Hematopoietic multipotent progenitor cell treated with erythropoietin and hydrocortisone succinate and interleukin-3 and kit ligand, for 8 days (in vitro differentiated cells): ENCODE data around the gene CDK5RAP3.

Experiments used
- DNase-seq: peaks from one replicate; pipeline ENCODE4 v3.0.0-alpha.2; 2015

Gene CDK5RAP3

DNA sequence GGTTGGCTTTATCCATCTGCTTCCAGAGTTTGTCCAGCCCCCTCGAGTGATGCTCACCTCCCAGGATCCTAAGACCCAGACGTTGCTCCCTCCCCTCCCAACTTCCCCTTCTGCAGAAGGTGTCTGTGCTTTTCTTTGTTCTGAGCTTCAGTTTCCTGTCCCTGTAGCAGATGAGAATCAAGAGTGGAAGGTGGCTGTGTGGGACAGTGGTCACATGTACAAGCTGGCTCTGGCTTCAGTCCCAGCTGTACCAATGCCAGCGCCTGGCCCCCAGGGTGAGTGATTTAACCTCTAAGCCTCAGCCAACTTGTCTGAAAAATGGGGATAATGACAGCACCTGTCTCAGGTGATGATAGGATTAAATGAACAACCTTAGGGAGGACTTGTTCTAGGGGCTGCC, 21.0 kb upstream of the CDK5RAP3 start:
- no peak for DNase-seq

DNA sequence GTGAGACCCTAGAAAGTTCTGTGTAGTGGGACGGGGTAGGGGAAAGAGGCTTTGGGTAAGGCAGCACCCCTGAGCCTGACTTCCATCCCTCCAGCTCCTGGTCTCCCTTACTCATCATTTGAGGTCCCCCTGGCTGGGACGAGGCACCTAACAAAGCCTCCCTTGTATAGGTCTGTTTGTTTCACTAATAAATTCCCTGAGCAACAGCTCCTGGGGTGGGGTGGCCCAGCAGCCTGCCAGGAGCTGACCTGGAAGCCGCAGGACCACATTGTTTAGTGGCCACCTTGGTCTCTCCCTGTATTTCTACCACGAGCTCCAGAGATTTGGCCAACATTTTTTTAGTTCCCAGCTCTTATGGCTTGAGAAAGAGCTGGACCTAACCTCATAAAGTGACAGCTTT, 20.5 kb upstream of the CDK5RAP3 start:
- no peak for DNase-seq

DNA sequence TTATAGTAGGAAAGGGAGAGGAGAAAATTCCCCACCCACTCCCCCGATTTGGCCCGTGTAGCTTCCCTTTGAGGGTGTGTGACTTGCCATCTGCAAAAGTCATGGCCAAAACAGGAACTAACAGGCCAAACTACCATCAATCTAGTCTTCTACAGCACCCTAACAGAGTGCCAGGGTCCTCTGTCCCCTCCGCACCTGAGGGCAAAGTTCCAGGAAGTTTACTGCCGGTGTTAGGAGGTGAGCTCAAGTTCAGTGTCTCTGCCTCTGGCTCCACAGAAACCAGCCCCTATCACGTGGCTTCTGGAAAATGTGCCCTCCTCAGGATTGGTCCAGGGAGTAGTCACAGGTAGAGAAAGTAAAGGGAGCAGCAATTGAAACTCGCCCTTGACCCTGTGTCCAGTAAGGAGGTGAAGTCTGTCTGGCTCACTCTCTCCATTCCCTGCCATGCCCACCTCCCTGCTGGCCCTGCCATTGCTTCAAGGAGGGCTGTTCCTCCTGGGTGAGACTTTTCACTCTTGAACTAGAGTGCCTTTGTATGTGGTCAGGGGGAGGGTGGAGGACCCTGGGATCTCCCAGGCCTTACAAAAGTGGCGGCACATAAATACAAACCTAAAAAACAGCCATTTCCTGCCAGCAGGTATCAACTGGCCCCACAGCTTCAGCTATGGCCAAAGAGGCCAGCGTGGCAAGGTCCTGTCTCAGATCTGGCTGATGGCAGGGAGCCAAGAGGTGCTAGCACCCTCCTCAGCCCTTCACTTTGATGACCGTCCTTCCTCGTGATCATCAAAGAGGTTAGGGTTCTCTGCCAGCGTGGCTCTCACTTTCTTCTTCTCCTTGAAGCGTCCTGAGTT, 18.5 kb upstream of the CDK5RAP3 start:
- DNase-seq: no peak

DNA sequence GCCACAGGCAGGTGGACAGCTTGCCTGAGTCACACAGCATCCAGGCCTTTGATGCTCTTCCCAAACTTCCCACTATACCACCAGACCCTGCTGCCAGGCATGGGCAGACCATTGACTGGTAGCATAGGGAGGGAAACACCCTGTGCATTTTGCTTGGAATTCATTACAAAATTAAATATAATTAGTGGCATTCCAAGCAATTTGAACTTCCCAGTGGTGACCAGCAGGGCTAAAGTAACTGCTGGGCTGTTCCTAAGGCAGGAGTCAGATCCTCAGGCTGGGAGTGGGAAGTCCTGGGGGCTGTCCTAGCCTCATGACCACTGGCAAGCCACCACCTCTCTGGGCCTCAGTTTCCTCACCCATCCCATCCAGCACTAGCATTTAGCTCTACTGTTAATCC, 17.0 kb upstream of the CDK5RAP3 start:
- no peak for DNase-seq

DNA sequence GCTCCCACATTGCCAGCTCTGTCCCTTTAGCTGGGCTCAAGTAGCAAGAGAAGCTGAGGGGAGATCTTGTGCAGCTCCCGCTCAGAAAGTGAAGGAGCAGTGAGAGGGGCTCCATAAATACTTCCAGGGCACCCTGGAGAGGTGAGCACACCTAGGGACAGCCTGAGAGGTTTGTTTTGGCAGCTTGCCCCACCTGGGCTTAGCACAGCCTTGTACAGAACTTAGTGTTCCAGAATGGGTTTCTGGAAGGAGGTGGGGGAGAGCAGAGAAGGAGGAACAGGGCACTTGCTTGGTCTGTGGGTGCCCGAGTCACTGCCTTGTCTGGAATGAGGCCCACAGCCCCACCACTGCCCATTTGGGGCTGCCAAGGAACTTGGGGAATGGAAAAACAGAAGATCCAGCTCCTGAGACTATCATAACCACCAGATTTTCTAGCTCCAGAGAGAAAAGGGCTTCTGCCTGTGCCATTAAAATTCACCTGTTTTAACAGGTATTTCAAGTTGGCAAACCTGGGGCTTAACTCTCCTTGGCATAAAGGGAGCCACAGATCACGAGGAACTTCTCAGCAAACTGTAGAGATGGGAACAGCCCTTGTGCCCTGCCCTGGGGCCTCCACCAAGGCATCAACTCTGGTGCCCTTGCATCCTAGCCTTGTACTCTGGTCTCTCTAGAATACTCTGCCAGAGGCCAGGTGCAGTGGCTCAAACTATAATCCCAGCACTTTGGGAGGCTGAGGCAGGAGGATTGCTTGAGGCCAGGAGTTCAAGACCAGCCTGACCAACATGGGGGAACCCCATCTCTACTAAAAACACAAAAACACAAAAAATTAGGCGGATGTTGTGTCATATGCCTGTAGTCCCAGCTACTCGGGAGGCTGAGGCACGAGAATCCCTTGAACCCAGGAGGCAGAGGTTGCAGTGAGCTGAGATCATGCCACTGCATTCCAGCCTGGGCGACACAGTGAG, 15.1 kb upstream of the CDK5RAP3 start:
- DNase-seq: no peak

DNA sequence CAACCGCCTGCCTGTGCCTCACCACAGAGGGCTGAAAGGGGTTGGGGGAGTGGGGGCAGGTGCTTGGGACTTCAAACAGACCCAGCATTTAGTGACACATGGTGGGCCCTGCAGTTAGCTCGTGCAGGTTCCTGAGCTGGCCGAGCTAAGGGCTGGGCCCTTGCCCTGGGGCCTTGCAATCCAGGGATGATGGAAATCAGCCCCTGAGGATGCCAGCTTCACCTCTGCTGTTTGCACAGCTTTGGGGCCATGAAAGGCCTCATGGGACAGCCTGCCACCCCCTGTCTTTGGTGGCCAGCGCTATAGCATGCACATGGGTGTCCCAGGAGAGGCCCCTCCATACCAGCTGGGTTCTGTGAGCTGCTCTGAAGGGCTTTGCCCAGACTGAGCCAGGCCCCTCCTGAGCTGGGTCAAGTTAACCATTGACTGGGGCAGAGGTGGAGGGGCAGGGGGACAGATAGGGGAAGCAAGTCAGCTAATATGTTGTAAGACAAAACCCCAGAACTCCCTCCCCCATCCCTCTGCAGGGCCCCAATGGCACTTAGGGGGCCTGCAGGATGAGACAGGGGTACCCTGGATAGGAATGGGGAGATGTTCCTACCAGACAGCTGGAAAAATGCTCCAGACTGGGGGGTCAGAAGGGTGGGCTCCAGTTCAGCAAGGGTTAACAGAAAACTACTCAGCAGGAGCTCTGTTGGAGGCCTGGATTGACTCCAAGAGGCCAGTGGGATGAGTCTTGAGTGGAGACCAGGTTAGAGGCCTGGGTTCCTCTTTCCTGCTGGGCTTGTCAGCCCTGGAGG, 13.9 kb upstream of the CDK5RAP3 start:
- DNase-seq: no peak

DNA sequence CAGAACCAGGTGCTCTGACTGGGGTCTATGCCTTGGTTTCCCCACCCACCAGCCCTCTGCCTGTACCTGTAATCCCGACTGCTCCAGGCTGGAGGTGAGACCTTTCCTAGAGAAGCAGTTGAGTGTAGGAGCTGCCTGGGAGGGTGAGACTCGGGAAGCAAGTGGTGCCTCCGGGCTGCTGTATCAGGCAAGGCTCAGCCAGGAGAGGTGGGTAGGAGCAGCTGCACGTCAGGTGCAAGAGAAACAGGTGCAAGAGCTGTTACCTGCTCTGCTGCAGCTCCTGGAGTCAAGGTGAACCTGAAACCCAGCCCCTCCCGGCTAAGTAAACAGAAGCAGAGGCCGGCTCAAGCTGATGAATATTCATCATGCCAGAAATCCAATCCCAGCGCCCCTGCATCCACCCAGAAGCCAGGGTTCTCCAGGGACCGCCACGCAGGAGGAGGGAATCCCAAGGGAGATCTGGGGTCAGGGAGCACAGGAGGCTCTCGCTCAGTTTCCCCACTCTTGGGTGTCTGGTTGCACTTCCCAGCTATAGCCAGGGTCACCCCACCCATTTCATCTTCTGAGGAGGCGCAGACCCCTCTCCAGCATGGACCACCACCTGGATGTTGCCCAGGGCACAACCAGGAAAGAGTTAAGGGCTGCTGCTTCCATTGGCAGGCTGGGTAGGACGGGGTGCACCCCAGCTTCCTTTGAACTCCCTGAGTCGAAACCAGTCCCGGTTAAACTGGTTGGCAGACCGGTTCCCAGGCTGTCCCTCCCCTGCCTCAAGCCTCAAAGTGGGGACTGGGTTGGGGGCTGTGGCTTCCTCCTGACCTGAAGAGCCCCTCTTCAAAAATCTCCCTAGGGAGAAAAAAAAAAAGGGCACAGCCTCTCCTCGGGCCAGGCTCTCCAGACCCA, 13.1 kb upstream of the CDK5RAP3 start, which contains the start of gene PRR15L:
Gene PRR15L (minus strand): TSS at position 293 of the 900 bp plus-strand sequence. CDS start 4,649 bp downstream, outside the sequence.
- no peak for DNase-seq

DNA sequence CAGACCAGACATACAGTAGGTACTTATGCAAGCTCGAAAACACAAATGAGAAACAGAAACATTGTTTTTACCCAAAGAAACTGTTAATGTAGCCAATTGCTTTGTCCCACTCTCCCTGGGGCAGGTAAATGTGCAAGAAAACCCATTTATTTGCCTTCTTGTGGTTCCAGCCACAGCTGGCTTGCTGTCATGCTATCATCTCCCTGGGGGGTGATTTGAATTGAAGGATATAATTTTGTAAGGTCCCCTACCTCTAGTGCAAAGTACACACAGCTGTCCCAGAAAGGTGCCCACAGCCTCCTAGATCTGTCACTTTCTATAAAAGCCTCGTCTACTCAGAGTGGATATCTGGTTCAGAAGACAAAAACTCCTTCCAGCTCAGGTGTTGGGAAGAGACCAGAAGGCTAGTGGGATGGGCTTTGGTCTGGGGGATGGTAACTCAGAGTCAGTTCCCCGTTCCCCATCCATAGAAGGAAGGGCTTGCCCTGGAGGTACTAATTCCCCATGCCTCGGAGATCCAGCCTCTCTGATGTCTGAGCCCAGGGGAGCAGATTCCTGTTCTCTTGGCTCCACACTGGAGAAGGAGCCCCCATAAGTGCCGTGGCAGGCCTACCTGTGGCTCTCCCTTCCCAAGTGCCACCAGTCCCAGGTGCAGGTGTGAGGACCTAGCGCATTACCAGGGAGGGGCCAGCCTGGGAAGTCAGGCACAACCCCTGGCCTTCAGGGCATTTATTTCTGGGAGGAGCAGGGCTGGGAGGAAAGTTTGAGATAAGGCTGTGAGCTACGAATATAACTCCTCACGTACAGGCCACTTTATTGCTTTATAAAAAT, 10.9 kb upstream of the CDK5RAP3 start:
- no peak for DNase-seq

DNA sequence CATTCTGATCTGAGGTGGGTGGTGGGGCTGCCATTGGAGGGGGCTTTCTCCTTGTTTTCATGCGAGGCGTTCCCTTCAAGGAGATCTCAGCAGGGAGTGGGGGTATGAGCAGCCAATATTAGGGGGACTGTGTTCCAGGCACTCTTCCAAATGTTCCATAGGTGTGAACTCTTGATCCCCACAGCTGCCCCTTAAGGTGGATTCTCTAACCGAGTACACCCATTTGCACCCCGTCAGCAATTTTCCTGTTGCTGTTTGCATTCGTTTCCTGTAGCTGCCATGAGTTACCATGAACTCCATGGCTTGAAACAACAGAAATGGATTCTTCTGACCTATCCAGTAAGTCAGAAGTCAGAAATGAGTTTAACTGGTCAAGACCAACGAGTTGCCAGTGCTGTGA, 9.5 kb upstream of the CDK5RAP3 start:
- no peak for DNase-seq

DNA sequence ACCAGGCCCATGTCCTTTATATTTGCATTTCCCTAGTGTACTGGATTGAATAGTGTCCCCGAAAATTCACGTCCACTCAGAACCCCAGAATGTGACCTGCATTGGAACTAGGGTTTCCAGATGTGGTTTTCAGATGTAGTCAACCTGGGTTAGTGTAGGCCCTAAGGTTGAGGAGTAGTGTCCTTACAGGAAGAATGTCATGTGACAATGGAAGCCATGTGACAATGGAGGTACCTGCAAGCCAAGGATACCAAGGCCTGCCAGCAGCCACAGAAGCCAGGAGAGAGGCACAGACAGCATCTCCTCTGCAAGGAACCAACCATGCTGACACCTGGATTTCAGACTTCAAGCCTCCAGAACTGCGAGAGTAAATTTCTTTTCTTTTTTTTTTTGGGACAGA, 8.0 kb upstream of the CDK5RAP3 start:
- DNase-seq: no peak

DNA sequence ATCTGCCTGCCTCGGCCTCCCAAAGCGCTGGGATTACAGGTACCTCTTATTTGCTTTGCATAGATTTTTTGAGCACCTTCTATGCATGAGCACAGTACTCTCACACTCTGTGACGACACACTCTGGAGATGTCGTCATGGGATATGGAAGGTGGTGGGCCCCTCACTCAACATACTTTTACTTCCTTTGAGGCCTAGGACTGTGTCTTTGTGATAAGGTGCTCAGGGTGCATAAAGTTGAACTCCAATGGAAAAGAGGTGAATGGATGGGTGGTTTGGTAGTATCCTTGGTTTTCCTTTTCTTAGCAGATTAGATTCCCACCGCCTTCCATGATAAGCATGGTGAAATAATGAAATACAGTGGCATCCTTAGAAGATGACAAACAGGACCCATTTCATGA, 6.1 kb upstream of the CDK5RAP3 start:
- no peak for DNase-seq

DNA sequence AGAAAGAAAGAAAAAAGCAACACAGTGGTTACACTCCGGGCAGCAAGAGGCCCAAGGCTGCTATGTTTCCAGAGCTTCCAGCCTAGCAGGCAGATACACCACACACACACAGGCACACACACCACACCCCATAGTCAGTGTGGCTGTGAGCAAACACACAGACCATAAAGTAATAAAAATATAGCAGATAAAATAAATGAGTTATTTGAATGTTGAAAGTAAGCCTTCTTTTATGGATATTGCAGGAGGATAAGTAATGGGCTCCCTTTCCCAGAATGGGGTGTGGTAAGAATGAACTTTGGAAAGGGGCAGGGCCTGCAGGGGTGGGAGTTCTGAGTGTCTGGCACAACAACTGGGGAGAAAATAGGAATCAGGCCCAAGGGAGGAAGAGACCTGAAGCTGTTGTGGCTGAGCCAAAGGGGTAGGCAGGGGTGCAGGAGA, 4.8 kb upstream of the CDK5RAP3 start:
- no peak for DNase-seq

DNA sequence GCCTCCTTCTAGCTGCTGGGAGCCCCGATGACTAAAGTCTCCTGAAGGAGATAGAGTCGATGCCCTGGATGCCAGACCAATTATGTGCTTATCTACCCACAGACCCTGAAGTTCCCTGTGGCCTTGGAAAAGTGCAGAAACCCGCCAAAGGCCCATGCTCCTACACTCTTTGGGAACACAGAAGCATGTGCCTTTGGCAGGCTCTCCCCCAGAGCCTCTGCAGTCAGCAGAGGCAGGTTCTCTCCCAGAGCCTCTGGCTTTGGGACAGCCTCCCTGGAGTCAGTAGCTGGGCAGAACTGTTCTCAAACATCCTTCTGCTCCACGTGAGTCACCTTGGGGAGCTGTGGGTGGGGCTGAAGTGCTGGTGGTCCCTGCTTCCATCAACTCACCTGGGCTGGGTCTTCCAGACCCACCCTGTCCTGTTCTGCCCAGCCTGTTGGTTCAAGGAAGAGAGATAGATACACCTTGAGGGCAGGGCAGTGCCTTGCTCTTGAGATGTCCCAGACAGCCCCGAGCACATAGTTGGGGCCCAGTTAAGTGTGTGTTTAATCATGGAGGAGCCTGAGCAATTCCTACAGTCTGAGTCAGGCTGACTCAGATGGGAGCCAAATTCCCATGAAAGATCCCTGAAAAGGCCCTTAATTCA, 3.2 kb upstream of the CDK5RAP3 start:
- DNase-seq: no peak

DNA sequence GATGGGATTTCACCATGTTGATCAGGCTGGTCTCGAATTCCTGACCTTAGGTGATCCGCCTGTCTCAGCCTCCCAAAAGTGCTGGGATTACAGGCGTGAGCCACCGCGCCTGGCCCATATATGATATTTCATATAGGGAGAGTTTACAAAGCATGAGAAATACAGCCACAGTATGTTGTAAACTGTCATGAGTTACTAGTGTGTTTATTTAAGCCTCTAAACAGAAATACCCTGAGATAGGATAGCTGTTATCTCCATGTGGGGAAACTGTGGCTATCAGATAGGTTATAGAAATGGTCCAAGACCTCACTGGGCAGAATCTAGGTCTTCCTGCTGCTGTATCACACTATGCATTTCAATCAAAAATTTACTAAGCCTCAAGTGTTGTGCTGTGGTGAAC, 2.1 kb upstream of the CDK5RAP3 start:
- DNase-seq: no peak

DNA sequence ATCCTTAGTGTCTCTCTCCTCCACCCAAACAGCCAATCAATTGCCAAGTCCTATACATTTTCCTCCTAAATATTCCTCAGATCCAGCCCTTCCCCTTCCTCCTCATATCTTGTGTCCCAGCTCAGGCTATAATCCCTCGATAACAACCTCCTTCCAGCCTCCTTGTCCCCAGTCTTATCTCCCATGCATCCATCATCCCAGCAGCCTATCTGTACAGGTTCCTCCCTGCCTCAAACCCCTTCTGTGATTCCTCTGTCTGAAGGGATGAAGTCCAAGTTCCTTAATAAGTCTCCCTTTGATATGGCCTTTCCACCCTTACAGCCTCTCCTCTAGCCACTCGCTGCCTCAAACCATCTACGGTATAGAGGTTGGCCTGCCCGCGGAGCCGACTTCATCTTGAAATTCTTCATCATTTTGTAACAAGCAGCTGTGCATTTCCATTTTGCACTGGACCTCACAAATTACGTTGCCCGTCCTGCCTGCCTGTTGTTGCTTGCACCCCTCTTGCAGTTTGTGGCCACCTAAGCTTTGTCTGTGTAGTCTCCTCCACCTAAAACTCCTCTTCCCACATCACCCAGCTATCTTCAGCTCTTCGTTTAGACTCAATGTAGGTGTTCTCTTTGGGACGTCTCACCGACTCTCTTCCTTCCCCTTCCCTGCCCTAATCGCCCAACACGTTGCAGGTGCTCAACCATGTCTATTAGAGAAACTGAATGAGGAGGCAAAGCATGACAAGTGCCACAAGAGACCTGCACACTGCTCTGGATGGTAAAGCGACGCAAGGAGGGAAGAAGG, 786 bp upstream of the CDK5RAP3 start:
- no peak for DNase-seq

DNA sequence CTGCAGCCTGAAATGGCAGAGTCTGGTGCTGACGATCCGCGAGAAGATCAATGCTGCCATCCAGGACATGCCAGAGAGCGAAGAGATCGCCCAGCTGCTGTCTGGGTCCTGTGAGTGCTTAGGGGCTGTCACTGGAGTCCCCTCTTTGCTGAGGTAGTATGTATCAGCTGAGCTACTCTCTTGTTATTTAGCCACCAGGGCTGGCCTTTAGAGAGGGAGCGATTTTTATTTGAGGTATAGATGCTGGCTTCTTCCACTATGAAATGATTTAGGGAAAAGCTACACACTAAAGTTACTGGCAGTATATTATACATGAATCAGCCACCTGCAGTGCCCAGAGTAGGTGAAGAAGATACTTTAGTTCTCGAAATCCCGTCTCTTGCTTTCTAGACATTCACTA, 2.6 kb downstream of the CDK5RAP3 start:
- DNase-seq: no peak

DNA sequence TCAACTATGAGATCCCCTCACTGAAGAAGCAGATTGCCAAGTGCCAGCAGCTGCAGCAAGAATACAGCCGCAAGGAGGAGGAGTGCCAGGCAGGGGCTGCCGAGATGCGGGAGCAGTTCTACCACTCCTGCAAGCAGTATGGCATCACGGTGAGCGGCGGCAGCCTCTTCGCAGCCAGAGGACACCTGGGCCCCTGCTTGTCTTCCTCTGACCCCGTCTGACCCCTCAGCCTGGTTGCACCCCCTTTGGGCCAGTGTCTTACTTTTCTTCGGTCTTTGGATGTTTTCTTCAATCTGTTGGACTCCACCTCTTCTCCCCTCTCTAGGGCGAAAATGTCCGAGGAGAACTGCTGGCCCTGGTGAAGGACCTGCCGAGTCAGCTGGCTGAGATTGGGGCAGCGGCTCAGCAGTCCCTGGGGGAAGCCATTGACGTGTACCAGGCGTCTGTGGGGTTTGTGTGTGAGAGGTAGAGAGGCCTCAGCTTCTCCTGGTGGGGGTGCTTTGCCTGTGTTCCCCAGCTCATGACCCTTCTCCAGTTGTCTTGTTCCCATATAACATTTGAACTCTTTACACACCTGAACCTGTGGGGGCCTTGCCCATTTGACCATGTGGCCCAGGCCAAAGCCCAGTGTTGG, 4.4 kb downstream of the CDK5RAP3 start:
- no peak for DNase-seq

DNA sequence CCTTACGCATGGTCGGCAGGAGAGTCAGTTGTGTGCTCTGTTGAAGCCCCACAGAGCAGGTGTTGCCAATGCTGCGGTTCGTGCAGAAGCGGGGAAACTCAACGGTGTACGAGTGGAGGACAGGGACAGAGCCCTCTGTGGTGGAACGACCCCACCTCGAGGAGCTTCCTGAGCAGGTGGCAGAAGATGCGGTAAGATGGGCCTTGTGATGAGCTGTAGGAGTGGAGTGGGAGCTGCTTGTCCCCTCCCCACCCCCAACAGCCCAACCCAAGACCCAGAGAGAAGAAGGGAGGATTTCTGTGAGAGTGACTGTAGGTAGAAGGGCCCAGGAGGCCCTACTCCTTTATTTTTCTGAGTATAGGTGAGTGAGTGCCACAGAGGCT, 4.9 kb downstream of the CDK5RAP3 start:
- DNase-seq: no peak

DNA sequence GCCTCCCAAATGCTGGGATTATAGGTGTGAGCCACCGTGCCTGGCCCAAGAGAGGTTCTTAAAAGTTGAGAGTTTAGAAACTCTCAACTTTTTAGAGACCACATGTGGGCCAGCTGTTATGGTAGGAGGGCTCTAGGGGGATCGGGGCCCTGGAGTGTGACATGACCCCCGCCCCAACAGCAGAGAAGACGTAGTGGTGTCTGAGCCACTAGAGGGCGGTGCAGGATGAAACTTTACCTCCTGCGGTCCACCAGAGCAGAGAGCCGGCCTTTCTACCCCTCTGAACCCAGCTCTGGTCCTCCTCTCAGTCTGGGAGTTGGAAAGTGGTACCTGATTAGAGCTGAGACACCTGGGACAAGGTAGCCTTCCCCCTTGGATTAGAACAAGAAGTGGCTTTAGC, 7.4 kb downstream of the CDK5RAP3 start:
- peak; percentile 61 for DNase-seq
